Measurements from ENCODE around the gene ANKRD61.

GRCh38 chr7:6030988-6031387 lies at the start of gene ANKRD61:
- no peak for TF ChIP-seq CTCF (conservative IDR thresholded peaks at IDR 0.05 in 1 of 2, IDR thresholded peaks at IDR 0.05 in 1 of 2; ENCODE audit: extremely low read depth in 1 of 2, insufficient read depth in 1 of 2, low read depth in 1 of 2, low read length in 2 of 2)
- TF ChIP-seq EZH2 (IDR thresholded peaks at IDR 0.05; ENCODE audit: borderline replicate concordance, low read length): no peak
